MG63 (cell line): ENCODE results near the gene CADM1. TPM values are rescaled to one million over a fixed set of nuclear protein-coding genes. Genes with fewer than 3 reads are reported as not detected.

ENCODE experiments used
- DNase-seq: peaks from one replicate; pipeline ENCODE4 v3.0.0-alpha.2; 2020
- H3K27me3 ChIP-seq: fragments of 250-450 bp; sonication (Bioruptor Pico); 2 replicates; pipeline ENCODE4 v1.5.1; 2020; ENCODE audit warnings: mild to moderate bottlenecking, moderate library complexity
- H3K36me3 ChIP-seq: fragments of 250-450 bp; sonication (Bioruptor Pico); 2 replicates; pipeline ENCODE4 v1.5.1; 2020; ENCODE audit warnings: mild to moderate bottlenecking, moderate library complexity
- H3K4me3 ChIP-seq: fragments of 250-450 bp; sonication (Bioruptor Pico); 2 replicates; pipeline ENCODE4 v1.5.1; 2020; ENCODE audit warnings: mild to moderate bottlenecking, moderate library complexity
- H3K9me3 ChIP-seq: fragments of 250-450 bp; sonication (Bioruptor Pico); 2 replicates; pipeline ENCODE4 v1.5.1; 2020; ENCODE audit warnings: mild to moderate bottlenecking, moderate library complexity
- total RNA-seq: library from RNA; depleted of rRNA; stranded (reverse); fragments of >200 nt; shearing (Covaris generic); gene quantifications from 2 replicates; pipeline ENCODE4 v1.2.3, GENCODE V29; 2014; ENCODE audit warnings: low replicate concordance

Gene CADM1
- total RNA-seq, 1 experiment from 2014 or later, result 34.4 TPM

DNA sequence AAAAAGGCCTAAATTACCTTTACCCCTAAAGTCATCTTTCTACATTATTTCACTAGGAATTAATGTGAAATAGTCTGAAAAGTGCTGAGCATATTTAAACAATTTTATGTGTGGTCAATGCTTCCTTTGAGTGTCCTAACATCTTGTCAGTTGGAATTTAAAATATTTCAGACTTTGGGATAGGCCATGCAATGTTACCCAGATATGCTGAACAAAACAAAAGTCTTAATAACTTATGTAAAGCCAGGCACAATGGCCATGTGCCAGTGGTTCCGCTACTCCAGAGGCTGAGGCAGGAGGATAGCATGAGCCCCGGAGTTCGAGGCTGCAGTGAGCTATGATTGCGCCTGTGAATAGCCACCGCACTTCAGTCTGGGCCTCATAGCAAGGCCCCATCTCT is 137.4 kb downstream of the CADM1 start:
- H3K4me3 ChIP-seq, result no peak overlapping the region
- H3K27me3 ChIP-seq, result no peaks in the 10 kb centered on the region
- no peak for DNase-seq
- no peaks in the 10 kb centered on the region for H3K9me3 ChIP-seq
- no peaks in the 10 kb centered on the region for H3K36me3 ChIP-seq

DNA sequence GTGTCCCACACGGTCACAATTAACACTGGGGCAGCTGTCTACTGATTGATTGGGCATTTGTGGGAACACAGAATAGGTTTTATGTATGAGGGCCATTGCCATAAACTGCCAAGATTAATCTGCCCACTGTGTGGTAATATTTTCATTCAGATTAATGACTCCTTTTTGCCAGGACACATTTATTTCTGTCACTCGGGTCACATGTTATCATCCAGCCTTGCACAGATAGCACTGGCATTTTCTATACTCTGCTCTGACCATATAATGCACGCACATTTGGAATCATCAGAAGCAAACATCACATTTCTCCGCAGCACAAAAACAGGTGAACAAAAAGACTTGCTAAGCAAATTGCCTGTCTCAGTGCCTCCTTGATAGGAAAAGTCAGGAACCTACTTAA is 138.3 kb downstream of the CADM1 start:
- DNase-seq, result no peak
- Histone ChIP-seq H3K36me3 (no peaks in the 10 kb centered on the region), H3K9me3 (no peaks in the 10 kb centered on the region), H3K27me3 (no peaks in the 10 kb centered on the region), H3K4me3 (no peak overlapping the region)

DNA sequence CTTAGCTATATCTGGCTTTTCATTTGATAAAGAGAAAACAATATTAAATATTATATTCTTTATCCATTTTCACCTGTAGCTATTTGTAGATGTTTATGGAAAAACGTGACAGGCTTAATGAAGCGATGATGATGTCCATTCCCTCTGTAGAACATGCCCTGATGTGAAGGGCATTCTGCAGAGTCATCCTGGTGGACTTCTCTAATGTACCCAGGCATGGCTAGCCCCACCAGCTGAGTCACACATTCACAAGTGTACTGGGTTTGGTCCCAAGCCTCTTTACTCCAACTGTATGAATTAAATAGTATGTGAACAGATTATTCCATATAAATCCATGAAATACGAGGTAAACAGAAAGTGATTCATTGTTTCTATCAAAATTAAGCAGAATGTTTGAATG is 139.3 kb downstream of the CADM1 start:
- DNase-seq, result peak; percentile 13

DNA sequence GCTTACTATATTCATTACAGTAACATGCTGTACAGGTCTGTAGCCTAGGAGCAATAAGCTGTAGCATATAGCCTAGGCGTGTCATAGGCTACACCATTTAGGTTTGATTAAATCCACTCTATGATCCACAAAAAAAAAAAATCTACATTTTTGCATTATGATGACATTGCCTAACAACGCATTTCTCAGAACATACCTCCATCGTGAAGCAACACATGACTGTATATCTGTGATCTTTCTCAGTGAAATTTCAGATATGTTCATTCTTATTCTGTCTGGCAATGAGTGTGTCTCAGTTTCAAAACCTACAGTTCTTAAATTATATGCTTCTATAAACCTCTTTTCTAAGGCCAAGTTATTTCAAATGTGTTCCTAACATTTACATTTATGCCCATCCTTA is 140.3 kb downstream of the CADM1 start:
- no peak for DNase-seq
- H3K9me3 ChIP-seq, result no peaks in the 10 kb centered on the region
- H3K36me3 ChIP-seq, result no peaks in the 10 kb centered on the region
- no peak overlapping the region for H3K4me3 ChIP-seq
- no peaks in the 10 kb centered on the region for H3K27me3 ChIP-seq

More for the DNA sequence above, 139.3 kb downstream of the CADM1 start:
- H3K27me3 ChIP-seq, result no peaks in the 10 kb centered on the region
- no peaks in the 10 kb centered on the region for H3K9me3 ChIP-seq
- H3K4me3 ChIP-seq, result no peak overlapping the region
- no peaks in the 10 kb centered on the region for H3K36me3 ChIP-seq

DNA sequence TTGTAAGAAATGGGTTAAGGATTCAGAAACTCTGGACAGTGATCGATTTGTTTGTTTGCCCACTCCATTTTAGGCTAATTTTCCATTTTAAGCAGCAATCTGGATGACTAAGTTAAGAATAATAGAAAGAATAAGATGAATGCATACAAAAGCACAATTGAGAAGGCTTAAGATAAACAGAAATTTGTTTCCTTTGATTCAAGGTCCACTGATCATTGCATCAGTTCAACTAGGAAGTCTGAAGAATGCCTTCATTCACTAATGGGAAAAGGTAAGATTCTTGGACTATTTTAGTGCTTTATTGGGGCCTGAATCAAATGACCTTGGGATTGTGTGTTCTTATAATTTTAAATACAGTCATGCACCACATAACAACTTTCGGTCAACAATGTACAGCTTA is 140.8 kb downstream of the CADM1 start:
- no peak for DNase-seq
- no peaks in the 10 kb centered on the region for H3K27me3 ChIP-seq
- no peaks in the 10 kb centered on the region for H3K9me3 ChIP-seq
- H3K36me3 ChIP-seq, result no peaks in the 10 kb centered on the region
- H3K4me3 ChIP-seq, result no peak overlapping the region

DNA sequence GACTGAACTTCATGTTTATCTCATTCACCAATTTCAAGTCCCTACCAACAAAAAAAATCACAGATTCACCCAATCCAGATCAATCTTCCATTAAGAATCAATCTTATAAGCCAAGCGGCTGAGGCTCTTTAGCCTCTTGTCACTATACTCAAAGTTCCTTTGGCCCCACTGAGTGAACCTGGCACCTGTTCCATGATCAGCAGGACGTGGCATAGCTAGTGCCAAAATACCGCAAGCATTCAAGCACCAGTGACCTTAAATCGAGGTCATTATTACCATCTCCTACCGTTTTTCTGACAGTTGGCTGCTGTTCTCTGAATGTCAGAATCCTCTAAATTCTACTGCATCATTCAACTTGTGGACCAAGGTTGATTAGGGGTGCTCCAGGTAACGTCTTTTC is 141.2 kb downstream of the CADM1 start:
- H3K4me3 ChIP-seq, result no peak overlapping the region
- no peaks in the 10 kb centered on the region for H3K36me3 ChIP-seq

DNA sequence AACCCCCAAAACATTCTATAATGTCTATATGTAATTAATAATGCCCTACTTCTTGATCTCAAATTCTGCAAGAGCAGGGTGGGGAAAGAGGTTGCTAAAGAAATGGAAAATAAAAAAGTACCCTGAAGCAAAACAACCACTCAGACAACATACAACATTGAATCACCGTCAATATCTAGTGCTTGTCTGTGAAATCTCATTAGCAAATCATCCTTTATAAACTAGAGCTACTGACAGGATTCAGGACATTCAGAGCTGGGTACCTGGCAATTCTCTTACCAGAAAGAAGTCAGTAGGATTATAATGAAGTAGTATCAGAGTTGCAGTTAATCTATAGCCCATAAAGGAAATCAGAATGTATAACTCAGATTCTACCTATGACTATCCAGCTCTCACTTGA is 143.2 kb downstream of the CADM1 start:
- Histone ChIP-seq H3K27me3 (no peaks in the 10 kb centered on the region), H3K4me3 (no peak overlapping the region), H3K9me3 (no peaks in the 10 kb centered on the region), H3K36me3 (no peaks in the 10 kb centered on the region)
- no peak for DNase-seq

More for the DNA sequence above, 141.2 kb downstream of the CADM1 start:
- Histone ChIP-seq H3K27me3 (no peaks in the 10 kb centered on the region), H3K9me3 (no peaks in the 10 kb centered on the region)
- DNase-seq, result no peak

DNA sequence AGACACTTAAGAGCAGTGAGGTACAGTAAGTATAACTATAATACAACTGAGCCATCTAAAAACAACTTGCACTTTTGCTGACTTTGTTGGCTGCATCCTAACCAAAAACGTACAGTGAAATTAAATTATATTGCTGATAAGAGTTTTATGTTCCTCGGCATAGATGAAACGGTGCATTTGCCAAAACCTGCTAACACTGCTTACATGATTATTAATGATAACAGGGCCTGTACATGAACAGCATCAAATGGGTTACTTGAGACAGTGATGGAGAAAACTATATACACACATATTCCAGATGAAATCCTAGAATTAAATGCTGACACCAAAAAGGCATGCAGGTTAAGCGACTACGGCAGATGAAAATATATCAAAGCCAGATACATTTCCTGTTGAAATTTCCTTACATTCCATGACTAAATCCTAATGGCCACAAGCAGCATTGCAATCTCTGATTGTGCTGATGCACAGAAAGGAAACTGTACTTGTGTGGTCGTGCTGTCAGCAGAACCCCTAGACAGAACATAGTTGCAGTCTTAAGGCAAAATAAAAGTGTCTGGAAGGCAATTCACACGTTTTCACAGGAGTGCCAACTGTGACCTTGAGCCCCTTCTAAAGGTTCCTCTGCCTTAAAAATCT is 143.9 kb downstream of the CADM1 start:
- no peak for DNase-seq
- Histone ChIP-seq H3K36me3 (no peaks in the 10 kb centered on the region), H3K4me3 (no peak overlapping the region), H3K9me3 (no peaks in the 10 kb centered on the region), H3K27me3 (no peaks in the 10 kb centered on the region)

DNA sequence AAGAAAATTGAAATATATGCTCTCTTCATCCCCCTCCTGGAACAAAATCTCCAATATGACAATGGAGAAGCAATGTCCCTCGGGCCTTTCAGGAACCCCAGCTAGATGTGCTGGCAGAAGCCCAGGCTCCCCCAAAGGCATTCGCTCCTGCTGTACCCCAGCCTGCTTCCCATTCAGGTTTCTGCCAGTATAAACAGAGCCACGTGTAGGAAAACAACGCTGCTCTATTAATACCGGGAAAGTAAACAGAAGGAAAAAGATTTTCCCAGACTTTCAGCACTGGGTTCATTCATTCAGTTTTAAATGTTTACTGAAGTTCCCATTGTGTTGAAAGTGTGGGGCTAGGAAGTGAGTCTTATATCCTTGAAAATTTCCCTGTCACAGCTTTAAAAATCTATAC is 147.1 kb downstream of the CADM1 start:
- DNase-seq, result no peak
- H3K36me3 ChIP-seq, result no peaks in the 10 kb centered on the region
- H3K27me3 ChIP-seq, result no peaks in the 10 kb centered on the region
- no peak overlapping the region for H3K4me3 ChIP-seq
- no peaks in the 10 kb centered on the region for H3K9me3 ChIP-seq

DNA sequence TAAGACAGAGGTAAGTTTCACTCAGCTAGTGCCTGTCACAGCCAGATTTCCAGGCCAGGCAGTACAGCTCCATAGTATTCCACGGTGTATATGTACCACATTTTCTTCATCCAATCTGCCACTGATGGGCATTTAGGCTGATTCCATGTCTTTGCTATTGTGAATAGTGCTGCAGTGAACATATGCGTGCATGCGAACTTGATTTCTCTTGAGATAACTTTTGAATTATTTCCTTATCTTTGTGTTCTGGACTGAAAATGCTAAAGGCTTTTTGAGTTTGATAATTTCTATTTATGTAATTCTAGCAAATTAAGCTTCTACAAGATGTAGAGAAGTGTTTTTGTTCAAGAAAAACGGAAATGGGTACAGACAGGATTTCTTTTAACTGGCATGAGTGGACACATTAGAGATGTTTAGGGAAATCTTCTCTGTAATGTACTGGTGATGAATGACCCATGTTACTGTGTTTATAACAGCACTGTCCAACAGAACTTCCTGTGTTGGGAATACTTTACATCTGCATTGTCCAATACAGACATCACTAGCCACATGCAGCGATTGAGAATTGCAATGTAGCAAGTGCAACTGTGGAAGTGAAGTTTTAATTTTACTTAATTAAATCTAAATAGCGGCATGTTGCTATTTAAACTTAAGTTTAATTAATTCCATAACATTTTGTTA is 151.3 kb downstream of the CADM1 start:
- DNase-seq, result no peak
- no peaks in the 10 kb centered on the region for H3K36me3 ChIP-seq
- H3K9me3 ChIP-seq, result no peaks in the 10 kb centered on the region

DNA sequence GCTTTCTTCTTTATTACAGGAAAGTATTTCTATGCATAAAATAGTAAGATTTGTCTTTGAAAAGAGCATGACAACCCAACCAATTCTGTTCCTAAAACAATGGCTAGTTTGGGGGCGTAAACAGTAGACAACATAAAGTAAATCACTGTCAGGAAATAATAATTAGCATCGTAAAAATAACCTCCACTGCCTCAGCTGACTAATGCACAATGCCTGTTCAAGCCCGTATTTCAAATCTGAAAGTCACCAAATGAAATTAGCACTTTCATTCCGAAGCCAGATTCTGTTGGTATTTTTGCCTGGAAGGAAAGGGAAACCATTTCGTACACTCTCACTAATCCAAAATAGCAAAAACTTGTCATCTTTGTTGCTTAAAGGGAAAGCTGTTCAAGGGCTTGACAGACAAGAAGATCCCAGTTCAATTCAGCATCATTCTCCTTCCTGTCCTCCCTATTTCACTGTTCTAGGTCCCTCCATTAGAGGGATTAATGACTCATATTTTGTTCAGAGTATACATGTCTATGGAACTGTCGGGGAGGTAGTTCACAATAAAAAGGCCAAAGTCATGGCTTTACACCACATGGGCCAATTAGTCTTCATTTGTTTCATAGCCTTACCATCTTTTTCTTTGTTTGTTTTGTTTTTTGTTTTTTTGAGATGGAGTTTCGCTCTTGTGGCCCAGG is 154.7 kb downstream of the CADM1 start:
- DNase-seq, result no peak
- Histone ChIP-seq H3K27me3 (no peaks in the 10 kb centered on the region), H3K4me3 (no peak overlapping the region), H3K36me3 (no peaks in the 10 kb centered on the region), H3K9me3 (no peaks in the 10 kb centered on the region)

More for the DNA sequence above, 151.3 kb downstream of the CADM1 start:
- Histone ChIP-seq H3K27me3 (no peaks in the 10 kb centered on the region), H3K4me3 (no peak overlapping the region)

DNA sequence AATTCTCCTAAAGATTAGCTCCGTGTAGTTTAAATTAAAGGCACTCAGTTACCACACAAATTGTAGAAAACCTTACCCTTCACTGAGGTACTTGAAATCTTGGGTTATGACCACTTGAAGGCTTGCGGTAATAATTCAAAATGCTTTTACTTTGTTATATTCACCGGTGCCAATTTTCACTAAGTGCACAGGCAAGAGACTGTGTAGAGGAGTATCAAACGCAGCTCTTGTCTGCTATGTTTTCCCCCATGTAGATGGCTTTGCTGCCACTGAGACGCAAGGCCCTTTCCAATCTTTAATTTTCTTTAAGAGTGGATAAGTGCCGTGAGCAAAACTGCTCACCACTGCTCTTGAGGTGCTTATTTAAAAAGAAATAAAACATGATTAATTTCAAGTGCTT is 155.8 kb downstream of the CADM1 start:
- H3K4me3 ChIP-seq, result no peak overlapping the region
- no peak for DNase-seq
- no peaks in the 10 kb centered on the region for H3K9me3 ChIP-seq

DNA sequence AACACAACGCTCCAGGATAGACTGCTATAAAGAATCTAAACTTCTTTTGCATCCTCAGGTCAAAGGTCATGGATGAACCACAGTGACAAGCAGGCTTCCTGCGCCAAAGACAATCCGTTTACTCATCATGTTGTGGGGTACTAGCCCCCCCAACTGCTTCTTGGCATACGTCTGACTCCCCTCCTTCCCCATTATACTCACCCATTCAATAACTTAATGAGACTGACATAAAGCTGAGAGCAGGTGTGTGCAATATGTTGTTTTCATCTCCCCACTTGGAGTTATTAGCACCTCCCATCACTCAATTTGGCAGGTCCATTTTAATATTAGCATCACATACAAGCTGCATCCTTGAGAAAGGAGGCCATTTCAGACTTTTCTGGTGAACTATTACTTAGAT is 157.1 kb downstream of the CADM1 start:
- H3K27me3 ChIP-seq, result no peaks in the 10 kb centered on the region
- DNase-seq, result no peak
- H3K4me3 ChIP-seq, result no peak overlapping the region
- H3K36me3 ChIP-seq, result no peaks in the 10 kb centered on the region
- no peaks in the 10 kb centered on the region for H3K9me3 ChIP-seq

More for the DNA sequence above, 155.8 kb downstream of the CADM1 start:
- Histone ChIP-seq H3K36me3 (no peaks in the 10 kb centered on the region), H3K27me3 (no peaks in the 10 kb centered on the region)

DNA sequence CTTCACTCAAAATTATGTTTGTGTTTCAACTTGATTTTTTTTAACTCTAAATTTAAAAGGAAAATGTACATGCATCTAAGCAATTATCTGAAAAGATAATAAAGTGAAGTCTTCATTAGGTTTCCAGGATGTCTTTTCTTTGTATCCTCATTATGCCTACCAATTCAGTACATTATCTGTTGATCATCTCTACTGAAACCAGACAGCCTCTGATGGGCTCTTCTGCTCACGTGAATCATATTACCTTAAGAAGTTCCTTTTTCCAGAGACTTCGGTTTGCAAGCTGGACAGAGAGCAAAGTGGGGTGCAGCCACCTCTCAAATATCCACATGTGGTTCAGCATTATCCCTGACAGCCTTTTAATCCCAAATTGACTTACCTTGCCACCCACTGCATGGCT is 158.4 kb downstream of the CADM1 start:
- no peaks in the 10 kb centered on the region for H3K9me3 ChIP-seq

DNA sequence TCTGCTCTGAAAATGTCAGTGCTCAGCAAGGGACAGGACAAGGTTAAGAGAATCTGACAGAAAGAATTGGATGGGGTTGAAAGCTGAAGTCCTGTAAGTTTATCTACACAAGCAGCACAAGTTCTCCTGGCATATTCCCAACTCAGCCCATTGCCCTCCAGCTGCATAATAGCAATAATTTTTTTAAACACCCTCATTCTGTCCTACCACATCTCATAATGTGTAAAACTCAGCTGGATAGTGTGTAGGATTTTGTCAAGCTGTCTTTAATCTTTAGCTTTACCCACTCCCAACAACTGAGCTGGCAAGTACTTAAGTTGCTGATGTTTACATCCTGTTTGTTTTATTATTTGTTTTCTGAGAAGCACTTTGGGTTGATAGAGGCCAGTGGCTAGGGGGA is 158.9 kb downstream of the CADM1 start:
- no peak for DNase-seq
- Histone ChIP-seq H3K4me3 (no peak overlapping the region), H3K36me3 (no peaks in the 10 kb centered on the region), H3K27me3 (no peaks in the 10 kb centered on the region), H3K9me3 (no peaks in the 10 kb centered on the region)

More for the DNA sequence above, 158.4 kb downstream of the CADM1 start:
- no peak overlapping the region for H3K4me3 ChIP-seq
- no peaks in the 10 kb centered on the region for H3K27me3 ChIP-seq
- H3K36me3 ChIP-seq, result no peaks in the 10 kb centered on the region
- DNase-seq, result no peak

DNA sequence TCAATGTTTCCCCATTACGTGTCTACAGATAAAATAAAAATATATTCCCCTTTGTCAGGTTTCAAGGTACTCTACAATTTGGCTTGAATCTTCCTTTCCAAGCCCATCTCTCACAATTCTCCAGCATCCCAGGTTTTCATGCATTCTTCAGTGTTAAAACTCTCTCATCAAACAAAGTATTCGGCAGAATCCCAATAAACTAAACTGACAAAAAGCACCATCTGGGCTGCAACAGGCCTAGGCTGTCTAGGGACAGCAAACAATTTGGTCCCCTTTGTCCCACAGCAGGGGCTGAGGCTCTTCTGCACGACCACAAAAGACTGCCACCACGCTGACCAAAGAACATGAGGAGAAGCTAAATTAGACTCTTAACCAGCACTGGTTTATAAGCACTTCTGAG is 159.4 kb downstream of the CADM1 start:
- Histone ChIP-seq H3K9me3 (no peaks in the 10 kb centered on the region), H3K36me3 (no peaks in the 10 kb centered on the region), H3K4me3 (no peak overlapping the region), H3K27me3 (no peaks in the 10 kb centered on the region)
- no peak for DNase-seq

DNA sequence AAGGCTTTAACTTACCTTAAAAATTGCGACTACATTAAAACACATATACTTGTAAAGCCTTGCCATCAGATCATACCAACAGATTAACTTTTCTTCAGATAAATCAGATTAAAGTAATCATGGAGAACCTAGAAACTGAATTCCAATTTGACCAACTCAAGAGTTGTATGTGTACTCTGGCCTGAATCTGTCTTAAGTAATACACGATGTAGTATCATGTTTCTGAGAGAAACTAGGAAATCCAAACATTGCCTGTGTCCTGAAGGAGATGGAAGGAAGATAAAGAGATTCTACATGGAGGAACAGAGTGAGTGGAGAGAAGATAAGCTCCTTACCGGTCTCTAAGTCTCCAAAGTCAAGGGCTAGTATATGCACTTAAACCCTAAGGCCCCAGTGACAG is 162.1 kb downstream of the CADM1 start:
- no peaks in the 10 kb centered on the region for H3K36me3 ChIP-seq
- H3K27me3 ChIP-seq, result no peaks in the 10 kb centered on the region
- DNase-seq, result no peak
- no peaks in the 10 kb centered on the region for H3K9me3 ChIP-seq
- H3K4me3 ChIP-seq, result no peak overlapping the region

DNA sequence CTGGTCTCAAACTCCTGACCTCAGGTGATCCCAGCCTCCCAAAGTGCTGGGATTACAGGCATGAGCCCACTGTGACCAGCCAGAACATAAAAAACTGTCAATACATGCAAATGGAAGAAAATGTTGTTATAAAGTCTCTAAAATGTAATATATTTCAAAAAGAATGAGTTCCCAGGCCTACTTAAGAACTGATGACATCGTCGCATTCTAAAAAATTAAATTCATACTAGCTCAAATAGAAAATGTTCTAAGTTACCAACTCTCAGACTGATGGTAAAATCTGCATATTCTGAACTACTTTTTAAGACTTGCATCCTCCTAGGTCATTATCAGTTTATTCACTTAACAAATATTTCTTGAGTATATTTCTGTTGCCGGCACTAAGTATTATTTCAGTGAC is 163.3 kb downstream of the CADM1 start:
- Histone ChIP-seq H3K9me3 (no peaks in the 10 kb centered on the region), H3K4me3 (no peak overlapping the region), H3K36me3 (no peaks in the 10 kb centered on the region), H3K27me3 (no peaks in the 10 kb centered on the region)
- DNase-seq, result no peak
